GM23338 (cell line): ENCODE data around the gene RAB20. TPM values are rescaled to one million over a fixed set of nuclear protein-coding genes. Genes with fewer than 3 reads are reported as not detected.
A peak's percentile ranks its signal among the peaks of the same experiment; 100 is the strongest.

Experiments
- ATAC-seq: fragments of 200-7000 bp; cut with Tn5 transposase; 3 replicates; pipeline ENCODE4 v1.9.1; 2020
- DNase-seq: peaks from one replicate; pipeline ENCODE4 v3.0.0-alpha.2; 2015; ENCODE audit warnings: low spot score
- H2AFZ ChIP-seq: fragments of 200-600 bp; sonication (generic); 2 replicates; pipeline ENCODE4 v1.8.0; 2016; ENCODE audit warnings: antibody characterized with exemption, mild to moderate bottlenecking, moderate library complexity
- H3F3A ChIP-seq: fragments of 200-600 bp; sonication (generic); replicated peaks from 2 replicates; pipeline ENCODE4 v1.8.0; 2017; ENCODE audit warnings: antibody characterized with exemption, mixed run types, low read depth
- H3K27ac ChIP-seq: fragments of 200-600 bp; sonication (generic); 2 replicates; pipeline ENCODE4 v1.6.1; 2016; ENCODE audit warnings: low read depth
- H3K27me3 ChIP-seq: fragments of 200-600 bp; sonication (generic); 2 replicates; pipeline ENCODE4 v1.8.0; 2016; ENCODE audit warnings: mild to moderate bottlenecking, mixed run types, moderate library complexity; ENCODE audit not compliant: insufficient read depth
- H3K36me3 ChIP-seq: fragments of 200-600 bp; sonication (generic); 2 replicates; pipeline ENCODE4 v1.8.0; 2016; ENCODE audit warnings: mild to moderate bottlenecking; ENCODE audit not compliant: insufficient read depth
- H3K4me1 ChIP-seq: fragments of 200-600 bp; sonication (generic); 2 replicates; pipeline ENCODE4 v1.8.0; 2016; ENCODE audit warnings: mild to moderate bottlenecking, moderate library complexity; ENCODE audit not compliant: insufficient read depth
- H3K4me2 ChIP-seq: fragments of 200-600 bp; sonication (generic); 2 replicates; pipeline ENCODE4 v1.7.1; 2017; ENCODE audit warnings: mixed run types
- H3K4me3 ChIP-seq: fragments of 200-600 bp; sonication (generic); 2 replicates; pipeline ENCODE4 v1.6.1; 2016; ENCODE audit warnings: mixed run types
- H3K79me2 ChIP-seq: fragments of 200-600 bp; sonication (generic); replicated peaks from 2 replicates; pipeline ENCODE4 v1.8.0; 2017; ENCODE audit warnings: mild to moderate bottlenecking; ENCODE audit not compliant: insufficient read depth
- H3K9me2 ChIP-seq: fragments of 200-600 bp; sonication (generic); 2 replicates; pipeline ENCODE4 v1.8.0; 2017; ENCODE audit not compliant: insufficient read depth
- H4K20me1 ChIP-seq: fragments of 200-600 bp; sonication (generic); replicated peaks from 2 replicates; pipeline ENCODE4 v1.8.0; 2017; ENCODE audit warnings: mild to moderate bottlenecking; ENCODE audit not compliant: insufficient read depth
- H3K27ac Mint-ChIP-seq: 2 replicates; pipeline ENCODE4 v1.8.0; 2020; ENCODE audit warnings: inconsistent platforms, mild to moderate bottlenecking, moderate library complexity, mixed read lengths
- H3K27me3 Mint-ChIP-seq: 3 replicates; pipeline ENCODE4 v1.8.0; 2022; ENCODE audit warnings: low read depth, mild to moderate bottlenecking, moderate library complexity, mixed read lengths, inconsistent platforms; ENCODE audit not compliant: insufficient read depth, poor library complexity
- H3K36me3 Mint-ChIP-seq: 3 replicates; pipeline ENCODE4 v1.8.0; 2021; ENCODE audit warnings: low read depth, mild to moderate bottlenecking, inconsistent platforms, moderate library complexity, mixed read lengths
- H3K4me1 Mint-ChIP-seq: 3 replicates; pipeline ENCODE4 v1.8.0; 2020; ENCODE audit warnings: mild to moderate bottlenecking, inconsistent platforms, mixed read lengths
- H3K4me3 Mint-ChIP-seq: 3 replicates; pipeline ENCODE4 v1.8.0; 2021; ENCODE audit warnings: moderate library complexity, mild to moderate bottlenecking, inconsistent platforms, mixed read lengths
- H3K9me3 Mint-ChIP-seq: 3 replicates; pipeline ENCODE4 v1.8.0; 2020; ENCODE audit warnings: moderate library complexity, mild to moderate bottlenecking, inconsistent platforms, mixed read lengths
- CREB1 ChIP-seq: fragments of 250-450 bp; sonication (Bioruptor Pico); IDR thresholded peaks from 2 replicates; pipeline ENCODE4 v1.5.0; 2020; ENCODE audit warnings: low read depth, mild to moderate bottlenecking, moderate library complexity
- ETS1 ChIP-seq: IDR thresholded peaks from 2 replicates; pipeline ENCODE4 v1.6.1; 2016; ENCODE audit warnings: antibody characterized with exemption
- EZH2 ChIP-seq: fragments of 200-600 bp; sonication (generic); IDR thresholded peaks from one replicate; pipeline ENCODE4 v1.8.0; 2017; ENCODE audit warnings: antibody characterized with exemption, mild to moderate bottlenecking, low read depth; ENCODE audit not compliant: unreplicated experiment
- EZH2phosphoT487 ChIP-seq: fragments of 200-600 bp; sonication (generic); IDR thresholded peaks from one replicate; pipeline ENCODE4 v1.8.1; 2018; ENCODE audit warnings: antibody characterized with exemption; ENCODE audit not compliant: unreplicated experiment
- JUNB ChIP-seq: IDR thresholded peaks from one replicate; pipeline ENCODE4 v1.6.1; 2016; ENCODE audit warnings: antibody characterized with exemption; ENCODE audit not compliant: unreplicated experiment
- NANOG ChIP-seq: IDR thresholded peaks from 2 replicates; pipeline ENCODE4 v1.6.1; 2016; ENCODE audit warnings: antibody characterized with exemption, borderline replicate concordance
- POLR2AphosphoS5 ChIP-seq: IDR thresholded peaks from 2 replicates; pipeline ENCODE4 v1.6.1; 2016; ENCODE audit warnings: antibody characterized with exemption, low read depth
- REST ChIP-seq: IDR thresholded peaks from one replicate; pipeline ENCODE4 v1.6.1; 2018; ENCODE audit warnings: antibody characterized with exemption; ENCODE audit not compliant: unreplicated experiment
- STAT1 ChIP-seq: IDR thresholded peaks from one replicate; pipeline ENCODE4 v1.6.1; 2016; ENCODE audit warnings: antibody characterized with exemption; ENCODE audit not compliant: unreplicated experiment
- ZNF114 ChIP-seq: fragments of 250-450 bp; sonication (Bioruptor Pico); IDR thresholded peaks from 2 replicates; pipeline ENCODE4 v1.5.0; 2020; ENCODE audit warnings: mild to moderate bottlenecking, moderate library complexity
- ZNF331 ChIP-seq: fragments of 250-450 bp; sonication (Bioruptor Pico); IDR thresholded peaks from 2 replicates; pipeline ENCODE4 v1.5.0; 2020; ENCODE audit warnings: low read depth, mild to moderate bottlenecking, moderate library complexity
- polyA plus RNA-seq: library from polyadenylated mRNA; unstranded; fragments of >200 nt; fragmentation: Nextera tagmentation; extraction: Ambion mirVana; gene quantifications from 2 replicates; pipeline ENCODE4 v1.2.1, GENCODE V29; 2016
- total RNA-seq: library from RNA; depleted of rRNA; stranded (reverse); fragments of >200 nt; shearing (Covaris generic); gene quantifications from 2 replicates; pipeline ENCODE4 v1.2.3, GENCODE V29; 2014
- TF ChIP-seq, protein P1 (sequence below): fragments of 250-450 bp; sonication (Bioruptor Pico); IDR thresholded peaks from 2 replicates; pipeline ENCODE4 v1.5.0; 2020; ENCODE audit warnings: mild to moderate bottlenecking, moderate library complexity
- TF ChIP-seq, protein P2 (sequence below), 2 experiments: fragments of 200-600 bp in 1 of 2; sonication (generic) in 1 of 2; conservative IDR thresholded peaks; 2 replicates each; pipeline versions ENCODE4 v1.5.1 to v1.6.1; 2016 to 2017; ENCODE audit warnings: antibody characterized with exemption in 2 of 2, low read depth in 2 of 2, mild to moderate bottlenecking in 2 of 2, moderate library complexity in 1 of 2

RAB20 gene
- total and polyA plus RNA-seq, 2 experiments from 2014 or later, result 12.3 to 26.6 TPM

DNA sequence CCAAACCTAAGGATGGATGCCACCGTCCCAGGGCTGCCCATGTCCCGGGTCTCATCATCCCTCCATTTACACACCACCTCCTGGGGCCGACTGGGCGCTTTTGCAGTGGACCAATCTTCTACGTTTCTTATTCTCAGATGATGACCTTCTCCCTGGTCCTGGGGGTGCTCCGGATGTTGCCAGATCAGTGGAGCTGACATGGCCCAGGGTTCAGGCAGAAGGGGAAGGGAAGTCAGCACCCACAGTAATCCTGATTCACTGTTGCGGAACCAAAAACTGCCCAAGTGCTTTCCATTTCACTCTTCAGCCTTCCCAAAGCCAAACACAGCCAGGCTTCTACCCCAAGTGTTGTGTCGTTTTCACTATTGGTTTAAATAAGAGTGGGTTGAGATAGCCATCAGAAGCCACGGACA lies 29.8 kb downstream of the RAB20 start:
- Mint-ChIP-seq H3K4me1 (peaks cover 34% of the 10 kb centered on the region), H3K27ac (no peak overlapping the region; the same call in 1 of the 2 replicates), H3K27me3 (peaks cover 6% of the 10 kb centered on the region), H3K9me3 (peaks cover 3% of the 10 kb centered on the region; the same call in 1 of the 3 replicates), H3K4me3 (no peak overlapping the region), H3K36me3 (peaks cover 8% of the 10 kb centered on the region; the same call in 2 of the 3 replicates)
- no peaks in the 10 kb centered on the region; the same call in 1 of the 2 replicates for H4K20me1 ChIP-seq
- no peak for DNase-seq
- peaks cover 40% of the 10 kb centered on the region for H3K79me2 ChIP-seq
- no peaks in the 10 kb centered on the region for H3F3A ChIP-seq
- TF ChIP-seq, protein P1, sequence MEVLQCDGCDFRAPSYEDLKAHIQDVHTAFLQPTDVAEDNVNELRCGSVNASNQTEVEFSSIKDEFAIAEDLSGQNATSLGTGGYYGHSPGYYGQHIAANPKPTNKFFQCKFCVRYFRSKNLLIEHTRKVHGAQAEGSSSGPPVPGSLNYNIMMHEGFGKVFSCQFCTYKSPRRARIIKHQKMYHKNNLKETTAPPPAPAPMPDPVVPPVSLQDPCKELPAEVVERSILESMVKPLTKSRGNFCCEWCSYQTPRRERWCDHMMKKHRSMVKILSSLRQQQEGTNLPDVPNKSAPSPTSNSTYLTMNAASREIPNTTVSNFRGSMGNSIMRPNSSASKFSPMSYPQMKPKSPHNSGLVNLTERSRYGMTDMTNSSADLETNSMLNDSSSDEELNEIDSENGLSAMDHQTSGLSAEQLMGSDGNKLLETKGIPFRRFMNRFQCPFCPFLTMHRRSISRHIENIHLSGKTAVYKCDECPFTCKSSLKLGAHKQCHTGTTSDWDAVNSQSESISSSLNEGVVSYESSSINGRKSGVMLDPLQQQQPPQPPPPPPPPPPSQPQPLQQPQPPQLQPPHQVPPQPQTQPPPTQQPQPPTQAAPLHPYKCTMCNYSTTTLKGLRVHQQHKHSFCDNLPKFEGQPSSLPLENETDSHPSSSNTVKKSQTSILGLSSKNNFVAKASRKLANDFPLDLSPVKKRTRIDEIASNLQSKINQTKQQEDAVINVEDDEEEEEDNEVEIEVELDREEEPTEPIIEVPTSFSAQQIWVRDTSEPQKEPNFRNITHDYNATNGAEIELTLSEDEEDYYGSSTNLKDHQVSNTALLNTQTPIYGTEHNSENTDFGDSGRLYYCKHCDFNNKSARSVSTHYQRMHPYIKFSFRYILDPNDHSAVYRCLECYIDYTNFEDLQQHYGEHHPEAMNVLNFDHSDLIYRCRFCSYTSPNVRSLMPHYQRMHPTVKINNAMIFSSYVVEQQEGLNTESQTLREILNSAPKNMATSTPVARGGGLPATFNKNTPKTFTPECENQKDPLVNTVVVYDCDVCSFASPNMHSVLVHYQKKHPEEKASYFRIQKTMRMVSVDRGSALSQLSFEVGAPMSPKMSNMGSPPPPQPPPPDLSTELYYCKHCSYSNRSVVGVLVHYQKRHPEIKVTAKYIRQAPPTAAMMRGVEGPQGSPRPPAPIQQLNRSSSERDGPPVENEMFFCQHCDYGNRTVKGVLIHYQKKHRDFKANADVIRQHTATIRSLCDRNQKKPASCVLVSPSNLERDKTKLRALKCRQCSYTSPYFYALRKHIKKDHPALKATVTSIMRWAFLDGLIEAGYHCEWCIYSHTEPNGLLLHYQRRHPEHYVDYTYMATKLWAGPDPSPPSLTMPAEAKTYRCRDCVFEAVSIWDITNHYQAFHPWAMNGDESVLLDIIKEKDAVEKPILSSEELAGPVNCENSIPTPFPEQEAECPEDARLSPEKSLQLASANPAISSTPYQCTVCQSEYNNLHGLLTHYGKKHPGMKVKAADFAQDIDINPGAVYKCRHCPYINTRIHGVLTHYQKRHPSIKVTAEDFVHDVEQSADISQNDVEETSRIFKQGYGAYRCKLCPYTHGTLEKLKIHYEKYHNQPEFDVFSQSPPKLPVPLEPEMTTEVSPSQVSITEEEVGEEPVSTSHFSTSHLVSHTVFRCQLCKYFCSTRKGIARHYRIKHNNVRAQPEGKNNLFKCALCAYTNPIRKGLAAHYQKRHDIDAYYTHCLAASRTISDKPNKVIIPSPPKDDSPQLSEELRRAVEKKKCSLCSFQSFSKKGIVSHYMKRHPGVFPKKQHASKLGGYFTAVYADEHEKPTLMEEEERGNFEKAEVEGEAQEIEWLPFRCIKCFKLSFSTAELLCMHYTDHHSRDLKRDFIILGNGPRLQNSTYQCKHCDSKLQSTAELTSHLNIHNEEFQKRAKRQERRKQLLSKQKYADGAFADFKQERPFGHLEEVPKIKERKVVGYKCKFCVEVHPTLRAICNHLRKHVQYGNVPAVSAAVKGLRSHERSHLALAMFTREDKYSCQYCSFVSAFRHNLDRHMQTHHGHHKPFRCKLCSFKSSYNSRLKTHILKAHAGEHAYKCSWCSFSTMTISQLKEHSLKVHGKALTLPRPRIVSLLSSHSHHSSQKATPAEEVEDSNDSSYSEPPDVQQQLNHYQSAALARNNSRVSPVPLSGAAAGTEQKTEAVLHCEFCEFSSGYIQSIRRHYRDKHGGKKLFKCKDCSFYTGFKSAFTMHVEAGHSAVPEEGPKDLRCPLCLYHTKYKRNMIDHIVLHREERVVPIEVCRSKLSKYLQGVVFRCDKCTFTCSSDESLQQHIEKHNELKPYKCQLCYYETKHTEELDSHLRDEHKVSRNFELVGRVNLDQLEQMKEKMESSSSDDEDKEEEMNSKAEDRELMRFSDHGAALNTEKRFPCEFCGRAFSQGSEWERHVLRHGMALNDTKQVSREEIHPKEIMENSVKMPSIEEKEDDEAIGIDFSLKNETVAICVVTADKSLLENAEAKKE (CRISPR knock-in tag), result no peak
- no peak for TF ChIP-seq EZH2
- TF ChIP-seq POLR2AphosphoS5, result no peak
- TF ChIP-seq ZNF114 (CRISPR knock-in tag), result no peak
- TF ChIP-seq STAT1, result no peak
- no peak for TF ChIP-seq JUNB
- no peak for TF ChIP-seq ZNF331 (CRISPR knock-in tag)
- TF ChIP-seq REST, result no peak
- no peak for TF ChIP-seq ETS1
- no peak for TF ChIP-seq CREB1
- no peak for TF ChIP-seq NANOG
- TF ChIP-seq, protein P2, sequence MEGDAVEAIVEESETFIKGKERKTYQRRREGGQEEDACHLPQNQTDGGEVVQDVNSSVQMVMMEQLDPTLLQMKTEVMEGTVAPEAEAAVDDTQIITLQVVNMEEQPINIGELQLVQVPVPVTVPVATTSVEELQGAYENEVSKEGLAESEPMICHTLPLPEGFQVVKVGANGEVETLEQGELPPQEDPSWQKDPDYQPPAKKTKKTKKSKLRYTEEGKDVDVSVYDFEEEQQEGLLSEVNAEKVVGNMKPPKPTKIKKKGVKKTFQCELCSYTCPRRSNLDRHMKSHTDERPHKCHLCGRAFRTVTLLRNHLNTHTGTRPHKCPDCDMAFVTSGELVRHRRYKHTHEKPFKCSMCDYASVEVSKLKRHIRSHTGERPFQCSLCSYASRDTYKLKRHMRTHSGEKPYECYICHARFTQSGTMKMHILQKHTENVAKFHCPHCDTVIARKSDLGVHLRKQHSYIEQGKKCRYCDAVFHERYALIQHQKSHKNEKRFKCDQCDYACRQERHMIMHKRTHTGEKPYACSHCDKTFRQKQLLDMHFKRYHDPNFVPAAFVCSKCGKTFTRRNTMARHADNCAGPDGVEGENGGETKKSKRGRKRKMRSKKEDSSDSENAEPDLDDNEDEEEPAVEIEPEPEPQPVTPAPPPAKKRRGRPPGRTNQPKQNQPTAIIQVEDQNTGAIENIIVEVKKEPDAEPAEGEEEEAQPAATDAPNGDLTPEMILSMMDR (conservative IDR thresholded peaks at IDR 0.05; ENCODE audit: low read depth in 2 of 2), result no peak
- TF ChIP-seq EZH2phosphoT487, result no peak
- no peak overlapping the region for H3K4me2 ChIP-seq
- no peak overlapping the region for H2AFZ ChIP-seq
- H3K4me3 ChIP-seq, result no peak overlapping the region
- no peaks in the 10 kb centered on the region for H3K36me3 ChIP-seq
- no peaks in the 10 kb centered on the region for H3K27me3 ChIP-seq
- H3K27ac ChIP-seq, result peak overlapping the region; percentile 68
- ATAC-seq, result no peak
- H3K4me1 ChIP-seq, result peaks cover 30% of the 10 kb centered on the region
- no peaks in the 10 kb centered on the region for H3K9me2 ChIP-seq
